ENCODE results near the gene WDR20.
"Not testable (repeated sequence)": the region's sequence is repeated elsewhere in the genome, so short reads cannot be mapped to it uniquely, and the experiment has no call there.

The WDR20 gene

GRCh38 chr14:102241147-102241546, 101.5 kb downstream of the WDR20 start:
- no peak for DNase-seq

DNA sequence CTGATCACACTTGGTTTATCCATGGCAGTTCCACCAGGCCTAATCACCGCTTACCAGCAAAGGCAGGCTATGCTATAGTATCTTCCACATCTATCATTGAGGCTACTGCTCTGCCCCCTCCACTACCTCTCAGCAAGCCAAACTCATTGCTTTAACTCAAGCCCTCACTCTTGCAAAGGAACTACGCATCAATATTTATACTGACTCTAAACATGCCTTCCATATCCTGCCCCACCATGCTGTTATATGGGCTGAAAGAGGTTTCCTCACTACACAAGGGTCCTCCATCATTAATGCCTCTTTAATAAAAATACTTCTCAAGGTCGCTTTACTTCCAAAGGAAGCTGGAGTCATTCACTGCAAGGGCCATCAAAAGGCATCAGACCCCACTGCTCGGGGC, 104.1 kb downstream of the WDR20 start:
- DNase-seq, result not testable (repeated sequence)

- DNase-seq, result no peak
These were observed 106.4 kb downstream of the WDR20 start for GRCh38 chr14:102246071-102246470.

DNA sequence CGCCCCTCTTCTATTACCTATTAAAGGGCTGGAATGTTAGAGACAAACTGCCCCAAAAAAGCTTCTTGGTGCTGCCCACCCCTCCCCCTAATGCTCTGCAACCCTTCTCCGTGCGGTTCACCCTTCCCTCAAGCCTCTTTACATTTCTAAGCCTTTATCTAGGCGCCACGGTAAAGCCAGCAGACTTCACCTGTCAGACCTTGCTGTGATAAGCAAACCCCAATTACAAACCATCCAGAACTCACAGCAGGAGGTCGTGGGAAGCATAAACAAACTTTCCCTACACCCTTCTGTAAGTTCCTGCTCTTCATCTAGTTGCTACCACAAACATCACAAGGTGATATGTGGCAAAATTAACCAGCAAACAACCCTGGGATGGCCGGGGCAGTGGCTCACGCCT, 108.4 kb downstream of the WDR20 start:
- no peak for DNase-seq

DNA sequence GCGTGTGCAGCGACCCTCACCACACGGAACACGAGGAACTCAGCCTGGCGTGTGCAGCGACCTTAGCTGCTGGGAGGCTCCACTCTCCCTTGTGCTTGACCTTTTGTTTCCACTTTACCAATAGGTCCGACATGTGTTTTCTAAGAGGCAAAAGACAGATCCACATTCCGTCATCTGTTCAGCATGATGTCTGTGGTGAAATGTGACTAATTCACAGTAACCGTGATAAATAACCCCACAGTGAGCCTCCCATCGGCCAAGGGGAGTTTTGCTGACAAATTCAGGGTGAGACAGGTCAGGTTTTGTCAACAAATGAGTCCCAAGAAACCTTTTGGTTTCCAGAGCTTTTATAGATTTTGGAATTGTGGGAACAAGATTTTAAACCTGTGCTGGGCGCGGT, 109.3 kb downstream of the WDR20 start:
- no peak for DNase-seq

DNA sequence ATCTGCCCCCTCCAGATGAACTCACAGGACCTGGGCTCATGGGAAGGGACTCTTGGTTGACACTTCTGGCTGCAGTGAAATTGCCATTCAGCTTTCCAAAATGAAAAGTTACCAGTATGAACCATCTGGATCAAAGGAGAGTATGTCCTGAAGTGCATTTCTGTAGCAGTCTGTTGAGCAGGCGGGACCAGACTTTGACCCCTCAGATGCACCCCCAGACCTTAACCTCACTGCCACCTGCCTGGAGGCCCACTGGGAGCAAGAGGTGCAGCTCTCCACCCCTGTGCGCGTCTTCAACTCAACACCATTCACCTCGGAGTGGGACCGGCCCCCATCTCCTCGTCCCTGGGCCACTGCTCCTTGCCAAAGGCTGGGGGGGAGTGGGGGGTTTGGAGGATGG, 110.3 kb downstream of the WDR20 start:
- no peak for DNase-seq

DNA sequence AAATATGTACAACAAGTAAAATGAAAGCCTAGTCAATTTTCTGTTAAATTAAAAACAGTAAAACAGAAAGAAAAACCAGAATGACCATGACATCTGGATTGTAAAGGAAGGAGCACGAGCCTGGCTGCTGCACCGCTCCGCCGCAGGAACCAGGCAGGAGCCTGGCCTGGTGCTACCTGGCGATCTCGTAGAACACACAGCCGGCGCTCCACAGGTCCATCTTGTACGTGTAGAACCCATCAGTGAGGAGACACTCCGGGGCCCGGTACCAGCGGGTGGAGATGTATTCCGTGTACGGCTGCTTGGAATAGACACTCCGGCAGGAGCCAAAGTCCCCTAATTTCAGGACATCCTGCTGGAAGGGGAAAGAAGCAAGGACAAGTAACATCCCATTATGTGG, 110.9 kb downstream of the WDR20 start:
- no peak for DNase-seq

DNA sequence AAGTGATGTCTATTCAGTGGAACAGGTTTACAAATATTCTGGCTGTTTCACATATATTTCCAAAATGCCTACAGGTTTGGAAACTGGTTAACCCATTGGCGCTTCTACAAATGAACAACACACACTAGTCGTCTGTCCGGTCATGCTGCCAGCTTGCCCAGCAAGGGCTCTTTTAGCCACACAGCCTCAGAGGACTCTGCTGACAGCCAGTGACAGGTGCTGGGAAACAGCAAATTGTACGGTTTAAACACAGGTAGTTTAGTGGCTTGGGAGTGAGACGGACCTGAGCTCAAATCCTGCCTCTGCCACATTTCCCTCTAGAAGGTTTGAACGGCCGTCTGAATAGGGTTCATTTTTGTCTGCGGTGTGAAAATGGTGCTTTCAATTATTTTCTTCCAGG, 111.5 kb downstream of the WDR20 start:
- DNase-seq, result no peak

GRCh38 chr14:102252834-102253801, 113.4 kb downstream of the WDR20 start:
- DNase-seq, result no peak

DNA sequence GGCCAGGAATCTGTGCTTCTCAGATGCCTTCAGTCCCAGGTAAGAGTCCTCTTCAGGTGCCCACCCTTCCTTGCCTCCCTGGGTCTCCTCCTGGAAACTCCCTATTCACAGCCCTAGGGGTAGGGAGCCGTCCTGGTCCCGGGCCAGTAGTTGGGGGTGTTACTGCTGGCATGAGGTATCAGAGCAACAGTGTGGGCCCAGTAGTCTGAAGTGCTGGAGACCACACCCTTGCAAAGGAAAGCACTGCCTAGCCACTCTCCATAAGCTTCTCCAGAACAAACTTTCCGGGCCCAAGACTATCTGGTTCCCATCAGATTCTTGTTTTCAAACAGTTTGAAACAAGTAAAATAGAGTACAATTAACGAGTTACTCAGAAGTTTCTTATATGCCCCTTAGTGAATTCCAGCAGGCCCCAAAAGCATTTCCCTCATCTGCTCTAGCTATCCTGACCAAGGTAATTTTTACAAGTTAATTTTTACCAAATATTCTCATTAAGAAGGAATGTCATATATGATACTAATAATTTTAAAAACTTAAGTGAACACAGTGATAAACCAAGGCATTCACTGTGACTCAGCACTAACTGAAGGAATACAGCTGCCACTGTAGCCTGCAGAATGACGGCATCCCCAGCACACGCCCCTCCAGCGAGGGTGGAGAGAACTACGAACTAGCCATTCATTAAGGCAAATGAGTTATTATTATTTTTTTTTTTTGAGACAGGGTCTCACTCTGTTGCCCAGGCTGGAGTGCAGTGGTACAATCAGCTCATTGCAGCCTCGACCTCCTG, 115.9 kb downstream of the WDR20 start:
- no peak for DNase-seq

- DNase-seq, result no peak
These were observed 117.0 kb downstream of the WDR20 start for GRCh38 chr14:102256716-102257115.

GRCh38 chr14:102258136-102258535, 118.4 kb downstream of the WDR20 start:
- no peak for DNase-seq
